GM21529 (cell line): Measurements from ENCODE around the gene NKIRAS2.

Source experiments
- ATAC-seq: cut with Tn5 transposase; IDR thresholded peaks from one replicate; pipeline ENCODE4 v1.9.1; 2021; ENCODE audit not compliant: unreplicated experiment

The NKIRAS2 gene

GRCh38 chr17:42025936-42026335, 6.0 kb downstream of the NKIRAS2 start:
- no peak for ATAC-seq

DNA sequence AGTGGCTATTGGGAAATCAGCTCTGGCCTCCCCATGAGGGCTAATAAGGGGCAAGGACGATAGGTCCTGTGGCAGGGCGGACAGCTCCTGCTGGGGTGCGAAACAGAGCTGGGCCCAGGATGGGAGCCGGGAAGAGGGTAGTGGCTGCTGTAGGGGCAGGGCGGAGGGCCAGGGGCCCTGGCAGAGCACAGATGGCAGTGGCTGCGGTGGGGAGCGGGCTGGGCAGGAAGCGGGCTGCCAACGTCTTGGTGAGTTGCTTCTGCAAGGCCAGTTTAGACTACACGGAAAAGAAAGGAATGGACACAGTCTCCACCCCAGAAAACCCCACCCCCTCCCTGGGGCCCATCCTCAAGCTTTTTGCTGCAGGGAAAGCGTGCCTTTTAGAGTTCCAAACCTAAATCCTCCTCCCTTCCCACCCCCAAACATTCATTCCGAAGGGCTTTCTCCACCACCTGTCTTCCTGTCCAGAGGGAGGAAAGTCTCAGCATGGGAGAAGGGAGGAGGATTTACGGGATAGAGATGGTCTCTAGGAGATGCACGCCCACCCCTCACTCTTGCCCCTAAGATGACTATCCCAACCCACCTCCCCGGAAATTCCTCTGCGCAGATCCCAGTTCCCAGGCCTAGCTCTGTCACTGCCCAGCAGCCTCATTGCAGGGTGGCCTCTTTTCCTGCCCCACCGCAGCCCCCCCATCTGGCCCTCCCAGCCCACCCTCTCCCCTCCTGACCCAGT, 7.1 kb downstream of the NKIRAS2 start:
- no peak for ATAC-seq

- no peak for ATAC-seq
Observed at GRCh38 chr17:42027590-42027889, 7.7 kb downstream of the NKIRAS2 start.

DNA sequence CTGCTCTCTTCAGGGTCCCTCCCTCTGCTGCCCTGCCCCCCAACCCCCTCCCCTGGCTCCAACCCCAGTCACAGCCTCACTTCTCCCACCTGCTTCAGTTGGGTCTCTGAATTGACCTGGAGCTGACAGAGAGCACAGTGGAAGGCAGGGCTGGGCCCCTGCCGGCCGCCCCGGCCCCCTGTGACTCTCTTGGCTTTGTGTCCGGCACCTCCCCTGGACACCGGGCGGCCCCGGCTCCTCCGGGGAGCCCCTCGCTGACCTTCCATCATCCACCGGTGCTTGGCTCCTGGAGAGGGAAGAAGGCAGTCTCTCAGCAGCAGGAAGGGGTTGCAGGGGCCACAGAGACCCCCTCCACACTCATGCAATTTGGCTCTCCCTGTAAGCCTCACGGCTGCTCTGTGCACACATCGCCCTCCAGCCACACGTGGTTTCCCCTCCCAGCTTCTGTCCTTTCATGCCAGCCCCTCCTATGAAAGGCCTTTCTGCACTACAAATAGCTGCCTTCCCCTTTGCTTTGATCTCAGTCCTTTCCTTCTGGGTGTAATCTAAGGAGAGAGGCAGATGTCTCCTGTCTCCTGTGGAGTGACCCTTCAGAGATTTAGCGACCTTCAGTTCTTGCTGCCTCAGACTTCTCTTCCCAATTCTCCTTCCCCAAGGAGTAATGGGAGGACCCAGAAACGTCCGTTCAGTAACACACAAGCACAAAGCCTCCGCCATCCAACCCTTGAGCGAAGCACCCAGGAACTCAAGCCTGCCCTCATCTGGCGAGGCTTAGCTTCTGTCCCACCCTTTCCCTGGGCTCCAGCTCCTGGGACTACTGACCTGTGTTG, 8.3 kb downstream of the NKIRAS2 start:
- no peak for ATAC-seq

- ATAC-seq: no peak
Observed at GRCh38 chr17:42028791-42029127, 8.9 kb downstream of the NKIRAS2 start.

DNA sequence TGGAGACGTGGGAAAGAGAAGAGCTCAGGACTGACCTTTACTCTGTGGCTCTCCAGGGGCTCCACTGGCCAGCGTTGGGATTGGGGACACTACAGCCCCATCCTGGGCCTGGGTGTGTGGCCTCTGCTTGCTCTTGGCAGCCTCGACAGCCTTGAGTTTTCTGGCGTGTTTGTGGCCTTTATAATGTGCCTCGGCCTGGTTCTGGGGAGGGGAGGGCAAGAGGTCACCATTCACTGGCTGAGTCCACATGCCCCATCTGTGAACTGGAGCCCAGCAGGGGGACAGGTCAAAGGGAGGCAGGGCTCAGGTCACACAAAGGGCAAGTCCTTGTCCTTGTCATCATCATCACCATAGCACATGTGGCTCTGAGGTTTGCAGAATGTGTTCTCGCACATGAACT, 11.7 kb downstream of the NKIRAS2 start:
- no peak for ATAC-seq

DNA sequence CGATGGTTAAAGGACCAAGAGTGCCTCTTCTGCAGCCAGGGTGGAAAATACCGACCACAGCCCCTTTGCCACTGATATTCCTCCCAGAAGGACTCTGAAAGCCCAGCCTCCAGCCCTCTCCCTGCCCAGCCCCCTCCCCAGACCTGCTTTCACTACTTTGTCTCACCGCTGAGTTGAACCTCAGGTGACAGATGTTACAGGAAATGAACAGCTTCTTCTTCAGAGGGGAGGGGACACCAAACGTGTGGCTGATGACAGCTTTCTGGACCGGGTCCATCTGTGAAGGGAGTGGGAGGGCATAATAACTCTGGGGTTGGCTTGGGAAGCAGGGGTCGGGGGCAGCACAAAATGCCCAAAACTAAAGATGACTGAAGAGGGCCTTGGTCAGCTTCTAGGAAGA, 14.2 kb downstream of the NKIRAS2 start:
- no peak for ATAC-seq

DNA sequence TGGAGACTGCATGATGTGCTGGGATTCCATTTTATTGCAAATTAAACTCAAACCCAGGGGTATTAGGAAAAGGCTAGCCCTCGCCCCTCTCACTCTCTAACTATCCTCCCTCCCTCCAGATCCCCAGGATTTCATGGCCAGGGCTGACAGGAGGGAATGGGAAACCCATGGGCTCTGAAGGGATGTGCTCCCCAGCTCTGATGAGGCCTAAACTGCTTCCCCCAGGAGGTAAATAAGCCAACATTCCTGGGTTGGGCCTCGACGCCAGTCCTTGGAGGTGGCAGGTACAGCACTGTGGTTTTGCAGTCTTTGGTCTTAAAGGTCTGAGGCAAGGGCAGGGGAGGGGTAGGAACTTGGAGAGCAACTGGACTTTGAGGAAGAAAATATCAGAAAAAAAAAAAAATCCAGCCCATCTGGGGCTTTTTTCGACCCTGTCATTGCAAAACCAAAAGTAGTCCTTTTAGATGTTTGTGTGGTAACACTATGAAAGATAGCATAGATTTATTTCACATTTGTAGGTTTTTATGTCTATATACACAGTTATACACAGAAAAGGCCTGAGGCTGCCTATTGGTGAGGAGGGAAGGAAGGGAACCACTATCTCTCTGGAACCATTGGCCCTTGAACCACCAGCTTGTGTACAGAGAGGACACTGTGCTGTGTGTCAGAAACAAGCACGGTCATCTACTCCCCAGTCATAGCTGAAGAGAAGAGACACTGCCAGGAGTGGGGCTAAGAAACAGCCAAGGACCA, 18.5 kb downstream of the NKIRAS2 start:
- no peak for ATAC-seq

- ATAC-seq: no peak
Observed at GRCh38 chr17:42039794-42040763, 20.2 kb downstream of the NKIRAS2 start.

DNA sequence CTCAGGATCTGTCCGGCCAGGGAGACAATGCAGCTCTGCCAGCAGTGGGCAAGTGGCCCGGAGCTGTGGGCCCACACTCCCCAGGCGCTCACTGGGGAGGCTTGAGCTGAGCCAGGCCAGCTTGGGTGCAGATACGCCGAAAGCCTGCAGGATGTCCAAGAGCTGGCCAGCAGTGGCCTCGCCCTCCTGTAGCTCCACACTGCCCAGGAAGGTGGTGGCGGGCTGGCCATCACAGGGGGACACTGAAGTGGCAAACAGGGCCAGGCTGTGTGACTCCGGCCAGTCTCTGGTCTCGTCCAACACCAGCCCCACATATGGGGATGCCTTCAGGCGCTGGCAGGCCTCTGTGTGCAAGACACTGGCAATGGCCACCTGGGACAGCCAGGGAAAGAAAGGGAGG, 20.9 kb downstream of the NKIRAS2 start:
- ATAC-seq: no peak

DNA sequence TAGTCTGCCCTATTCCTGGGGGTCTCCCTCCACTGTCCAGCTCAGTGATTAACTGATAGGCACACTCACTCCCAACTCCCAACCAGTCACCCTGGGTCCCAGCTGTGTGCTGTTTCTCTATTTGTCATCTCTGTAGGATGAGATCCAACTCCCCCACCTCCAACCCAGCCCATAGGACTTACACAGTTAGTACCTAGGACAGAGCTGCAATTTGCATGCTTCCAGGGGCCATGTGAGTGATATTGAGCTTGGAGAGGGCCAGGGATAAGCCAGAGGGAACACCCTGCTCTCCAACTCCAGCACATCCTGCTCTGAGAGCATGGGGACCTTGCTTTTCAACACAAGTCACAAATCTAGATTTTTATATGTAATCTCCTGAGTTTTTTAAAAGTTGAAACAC, 21.7 kb downstream of the NKIRAS2 start:
- no peak for ATAC-seq

DNA sequence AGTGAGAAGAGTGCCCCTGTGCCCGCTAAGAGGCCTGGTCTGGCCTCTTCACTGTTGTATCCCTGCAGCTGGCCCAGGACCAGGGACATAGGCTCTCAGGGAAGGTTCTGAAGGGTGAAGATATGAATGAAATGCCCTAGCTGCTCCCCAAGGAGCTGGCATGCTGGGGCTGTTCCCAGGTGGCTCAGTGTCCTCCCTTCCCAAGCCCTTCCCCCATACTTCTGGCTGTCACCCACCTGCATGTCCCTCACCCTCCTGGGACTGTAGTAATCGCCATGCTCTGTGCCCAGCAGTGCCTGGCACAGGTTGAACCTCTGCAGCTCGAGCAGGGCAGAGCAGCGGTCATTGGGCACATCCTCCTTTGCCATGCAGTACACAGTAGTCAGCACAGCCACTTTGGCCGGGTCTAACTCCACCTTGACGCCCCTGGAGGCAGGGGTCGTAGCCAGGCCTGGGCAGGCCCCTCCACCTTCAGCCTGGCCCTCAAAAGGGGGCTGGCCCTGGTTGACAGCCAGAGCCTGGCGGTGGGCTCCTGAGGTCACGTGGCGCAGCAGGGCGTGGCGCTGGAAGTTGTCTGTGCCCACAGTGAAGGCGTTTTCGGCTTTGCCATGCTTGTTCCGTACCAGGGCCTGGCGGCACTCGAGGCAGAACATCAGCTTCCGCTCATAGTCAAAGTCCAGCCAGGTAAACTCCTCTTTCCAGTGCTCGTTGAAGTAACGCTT, 22.9 kb downstream of the NKIRAS2 start:
- no peak for ATAC-seq

GRCh38 chr17:42045719-42046118, 25.8 kb downstream of the NKIRAS2 start:
- ATAC-seq: no peak

DNA sequence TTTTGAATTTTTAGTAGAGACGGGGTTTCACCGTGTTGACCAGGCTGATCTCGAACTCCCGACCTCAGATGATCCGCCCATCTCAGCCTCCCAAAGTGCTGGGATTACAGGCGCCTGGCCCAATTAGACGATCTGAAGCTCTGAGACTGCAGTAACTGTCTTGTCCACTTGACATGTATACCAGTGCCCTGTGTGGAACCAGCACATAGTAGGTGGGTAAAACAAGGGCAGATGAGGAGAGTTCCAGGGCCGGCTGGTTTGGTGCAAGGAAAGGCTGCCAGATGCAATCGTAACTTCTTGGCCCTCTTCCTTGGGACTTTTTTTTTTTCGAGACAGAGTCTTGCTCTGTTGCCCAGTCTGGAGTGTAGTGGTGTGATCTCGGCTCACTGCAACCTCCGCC, 27.5 kb downstream of the NKIRAS2 start:
- ATAC-seq: no peak

DNA sequence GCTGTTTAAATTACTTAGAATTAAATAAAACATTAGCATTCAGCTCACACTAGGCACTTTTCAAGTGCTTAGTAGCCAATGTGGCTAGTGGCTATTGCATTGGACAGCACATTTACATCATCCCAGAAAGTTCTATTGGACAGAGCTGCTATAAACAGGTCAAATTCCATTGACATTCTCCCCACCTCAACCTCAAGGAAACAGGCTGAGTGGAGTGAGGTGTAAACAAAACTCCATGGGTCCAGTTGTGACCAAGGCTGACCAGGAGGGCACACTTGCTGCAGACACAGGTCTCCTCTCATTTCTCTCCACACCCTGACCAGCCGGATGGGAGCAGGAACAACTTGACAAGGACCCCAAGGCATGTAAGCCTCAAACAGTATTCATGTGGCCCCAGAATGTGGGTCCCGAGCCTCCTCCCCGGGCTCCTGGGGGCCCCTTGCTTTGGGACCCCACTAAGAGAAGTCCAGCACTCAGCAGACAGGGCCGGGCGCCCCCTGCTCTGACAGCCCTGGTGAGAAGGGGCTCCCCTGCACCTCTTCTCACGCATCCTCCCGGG, 30.0 kb downstream of the NKIRAS2 start:
- ATAC-seq: no peak

DNA sequence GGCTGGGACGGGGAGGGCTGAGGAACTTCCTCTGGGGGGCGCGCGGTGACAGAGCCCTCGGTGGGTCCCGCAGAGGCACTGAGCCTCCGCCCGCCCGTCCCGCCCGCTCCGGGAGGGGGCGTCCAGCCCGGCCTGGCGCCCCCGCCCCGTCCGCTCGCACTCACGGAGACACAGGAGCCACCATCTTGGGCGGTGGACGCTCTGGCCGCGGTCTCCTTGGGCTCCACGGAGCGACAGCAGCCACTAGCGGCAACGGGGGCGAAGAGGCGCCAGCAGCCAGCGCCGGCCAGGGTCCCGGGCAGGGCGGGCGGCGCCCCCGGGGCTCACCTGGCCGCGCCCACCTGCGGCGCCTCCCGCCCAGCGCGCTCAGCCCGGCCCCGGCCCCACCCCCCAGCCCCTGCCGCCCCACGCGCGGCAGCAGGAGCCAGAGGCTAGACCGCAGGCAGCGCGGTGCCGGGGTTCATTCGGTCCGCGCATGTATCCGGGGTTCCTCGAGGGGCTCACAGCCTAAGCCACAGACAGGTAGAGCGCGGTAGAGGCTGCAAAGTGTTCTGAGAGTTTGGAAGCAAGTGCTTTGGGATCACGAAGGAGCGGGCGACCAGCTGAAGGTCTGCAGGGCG, 30.6 kb downstream of the NKIRAS2 start, which contains the start of gene C17orf113:
TSS of gene C17orf113 (minus strand) at position 209 of the 620 bp plus-strand sequence. CDS start 7,225 bp downstream, outside the sequence.
- no peak for ATAC-seq

DNA sequence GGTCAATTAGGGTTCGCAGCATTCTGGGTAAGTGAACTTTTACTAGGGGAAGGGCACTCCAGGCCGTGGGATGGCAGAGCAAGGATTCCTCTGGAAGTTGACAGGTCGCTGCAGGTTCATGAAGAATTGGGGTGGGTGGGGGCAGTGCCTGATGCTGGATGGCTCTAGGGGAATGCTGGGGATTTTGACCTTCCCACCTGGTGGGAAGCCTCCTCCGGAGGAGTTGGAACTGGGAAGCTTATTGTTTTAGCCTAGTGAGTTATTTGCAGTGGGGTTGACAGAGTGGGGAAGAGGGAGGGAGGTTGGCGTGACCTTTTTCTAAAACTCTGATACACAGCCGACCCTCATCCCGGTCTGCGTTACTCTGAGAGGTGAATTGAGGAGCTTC, 31.1 kb downstream of the NKIRAS2 start:
- no peak for ATAC-seq

DNA sequence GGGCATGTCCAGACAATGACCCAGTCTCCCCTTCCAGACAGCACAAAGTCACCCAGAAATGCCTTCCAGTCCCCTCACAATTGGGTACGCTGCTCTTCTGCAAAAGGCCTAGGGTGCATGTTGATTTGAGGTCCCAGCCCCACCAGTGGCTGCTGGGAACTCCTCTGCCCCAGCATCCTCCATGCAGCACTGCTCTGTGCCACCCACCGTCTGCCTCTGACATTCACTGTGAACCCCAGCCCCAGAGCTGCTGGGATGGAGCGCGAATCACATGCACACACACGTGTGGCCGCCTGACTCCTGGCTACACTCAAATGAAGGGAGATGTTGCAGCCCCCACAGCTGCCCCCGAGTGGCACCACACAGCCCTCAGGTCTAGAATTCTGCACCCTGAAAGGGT, 31.8 kb downstream of the NKIRAS2 start:
- ATAC-seq: no peak

- ATAC-seq: no peak
Observed at GRCh38 chr17:42052346-42052877, 32.5 kb downstream of the NKIRAS2 start.
